Measurements from ENCODE around the gene PVR.
A peak's percentile ranks its signal among the peaks of the same experiment; 100 is the strongest.
"Not testable (repeated sequence)": the region's sequence is repeated elsewhere in the genome, so short reads cannot be mapped to it uniquely, and the experiment has no call there.

PVR gene

DNA sequence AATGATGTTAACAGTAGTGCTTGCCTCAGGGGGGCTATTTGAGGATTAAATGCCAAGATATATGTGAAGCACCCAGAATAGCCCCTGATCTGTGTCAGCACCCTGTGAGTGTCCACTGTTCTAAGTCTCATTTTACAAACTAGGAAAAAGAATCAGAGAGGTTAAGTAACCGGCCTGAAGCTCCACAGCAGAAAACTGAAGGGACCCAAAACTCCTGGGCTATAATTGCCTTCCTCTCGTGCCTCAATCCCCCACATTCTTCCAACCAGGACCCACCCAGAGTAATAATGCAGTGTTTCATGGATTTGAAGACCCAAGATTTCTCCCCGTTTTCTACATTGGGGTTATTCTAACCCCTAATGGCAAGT is 2.3 kb downstream of the PVR start:
- no peak for DNase-seq

DNA sequence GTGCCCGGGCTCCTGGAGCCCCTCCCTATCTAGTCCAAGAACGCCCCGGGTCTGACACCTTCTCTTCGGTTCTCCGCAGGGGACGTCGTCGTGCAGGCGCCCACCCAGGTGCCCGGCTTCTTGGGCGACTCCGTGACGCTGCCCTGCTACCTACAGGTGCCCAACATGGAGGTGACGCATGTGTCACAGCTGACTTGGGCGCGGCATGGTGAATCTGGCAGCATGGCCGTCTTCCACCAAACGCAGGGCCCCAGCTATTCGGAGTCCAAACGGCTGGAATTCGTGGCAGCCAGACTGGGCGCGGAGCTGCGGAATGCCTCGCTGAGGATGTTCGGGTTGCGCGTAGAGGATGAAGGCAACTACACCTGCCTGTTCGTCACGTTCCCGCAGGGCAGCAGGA is 3.4 kb downstream of the PVR start:
- no peak for DNase-seq

DNA sequence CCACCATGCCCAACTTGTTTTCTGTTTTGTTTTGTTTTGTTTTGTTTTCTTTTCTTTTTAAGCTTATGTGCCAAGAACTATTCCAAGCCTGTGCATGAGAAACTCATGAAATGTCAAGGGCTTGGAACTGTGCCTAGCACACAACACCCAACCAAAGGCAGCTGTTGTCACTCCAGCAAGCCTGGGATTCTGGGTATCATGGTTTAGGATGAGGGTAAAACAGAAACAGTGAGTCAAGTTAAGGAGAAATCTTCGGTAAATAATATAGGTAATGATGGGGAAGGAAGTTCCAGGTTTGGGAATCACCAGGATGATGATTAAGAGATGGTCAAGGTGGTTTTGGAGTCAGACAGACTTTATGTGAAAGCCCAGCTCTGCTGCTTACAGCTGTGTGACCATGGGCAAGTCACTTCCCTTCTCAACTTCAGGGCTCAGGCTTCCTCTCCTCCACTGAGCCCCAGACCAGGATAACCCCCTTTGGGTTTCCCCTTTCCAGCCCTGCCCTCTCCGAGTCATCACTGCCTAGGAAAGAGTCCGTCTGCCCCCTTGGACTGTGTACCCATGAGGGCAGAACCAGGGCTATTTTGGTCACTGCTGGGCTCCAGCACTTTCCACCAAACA is 5.0 kb downstream of the PVR start:
- no peak for DNase-seq

DNA sequence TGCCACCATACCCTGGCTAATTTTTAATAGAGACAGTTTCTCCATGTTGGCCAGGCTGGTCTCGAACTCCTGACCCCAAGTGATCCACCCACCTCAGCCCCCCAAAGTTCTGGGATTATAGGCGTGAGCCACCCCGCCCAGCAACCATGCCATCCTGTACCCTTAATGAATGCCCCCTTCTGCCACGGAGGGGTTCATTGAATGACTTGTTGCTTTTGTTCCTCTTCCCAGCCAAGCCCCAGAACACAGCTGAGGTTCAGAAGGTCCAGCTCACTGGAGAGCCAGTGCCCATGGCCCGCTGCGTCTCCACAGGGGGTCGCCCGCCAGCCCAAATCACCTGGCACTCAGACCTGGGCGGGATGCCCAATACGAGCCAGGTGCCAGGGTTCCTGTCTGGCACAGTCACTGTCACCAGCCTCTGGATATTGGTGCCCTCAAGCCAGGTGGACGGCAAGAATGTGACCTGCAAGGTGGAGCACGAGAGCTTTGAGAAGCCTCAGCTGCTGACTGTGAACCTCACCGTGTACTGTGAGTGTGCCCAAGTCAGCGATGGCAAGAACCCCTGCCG is 6.0 kb downstream of the PVR start:
- no peak for DNase-seq

DNA sequence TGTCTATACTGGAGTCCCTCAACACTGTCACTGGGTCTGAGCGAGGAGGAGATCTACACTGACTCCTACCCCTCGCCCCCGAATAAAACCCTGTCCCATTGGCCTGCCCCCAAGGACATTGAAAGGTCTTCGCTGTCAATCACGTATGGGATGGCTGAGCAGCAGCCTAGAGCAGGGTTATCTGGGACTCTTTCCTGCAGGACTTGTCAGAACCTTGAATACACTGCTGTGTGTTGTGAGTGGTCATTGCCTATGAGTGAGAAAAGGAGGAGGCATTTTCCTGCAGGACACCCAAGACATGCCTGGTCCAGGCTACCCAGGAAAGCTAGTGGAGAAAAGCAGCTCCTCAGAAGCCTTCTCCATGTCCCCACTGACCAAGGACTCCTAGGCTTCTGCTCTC is 9.6 kb downstream of the PVR start:
- DNase-seq, result no peak

DNA sequence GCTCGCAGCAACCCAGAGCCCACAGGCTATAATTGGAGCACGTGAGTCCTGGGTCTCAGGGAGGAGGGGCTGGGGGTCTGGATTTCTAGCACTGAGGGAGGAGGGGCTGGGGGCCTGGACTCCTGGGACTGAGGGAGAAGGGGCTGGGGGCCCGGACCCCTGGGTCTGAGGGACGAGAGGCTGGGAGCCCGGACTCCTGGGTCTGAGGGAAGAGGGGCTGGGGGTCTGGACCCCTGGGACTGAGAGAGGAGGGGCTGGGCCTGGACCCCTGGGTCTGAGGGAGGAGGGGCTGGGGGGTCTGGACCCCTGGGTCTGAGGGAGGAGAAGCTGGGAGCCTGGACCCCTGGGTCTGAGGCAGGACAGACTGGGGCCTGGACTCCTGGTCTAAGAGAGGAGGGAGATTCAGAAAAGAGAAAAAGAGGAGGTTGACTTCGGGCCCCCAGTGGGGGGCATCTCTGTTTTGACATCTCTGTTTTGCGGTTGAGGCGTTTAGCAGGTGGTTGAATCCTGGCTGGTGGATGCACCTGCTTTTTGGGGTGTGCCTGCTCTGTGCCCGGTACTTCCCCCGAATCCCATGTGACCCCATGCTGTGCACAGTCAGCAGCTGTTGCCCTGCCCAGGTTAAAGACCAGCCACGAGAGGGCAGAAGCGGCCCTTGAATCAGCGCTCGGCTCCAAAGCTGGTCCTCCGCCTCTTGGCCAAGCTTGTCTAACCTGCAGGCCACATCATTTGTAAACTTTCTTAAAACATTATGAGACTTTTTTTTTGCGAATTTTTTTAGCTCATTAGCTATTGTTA is 10.5 kb downstream of the PVR start:
- peak; percentile 80 for DNase-seq

DNA sequence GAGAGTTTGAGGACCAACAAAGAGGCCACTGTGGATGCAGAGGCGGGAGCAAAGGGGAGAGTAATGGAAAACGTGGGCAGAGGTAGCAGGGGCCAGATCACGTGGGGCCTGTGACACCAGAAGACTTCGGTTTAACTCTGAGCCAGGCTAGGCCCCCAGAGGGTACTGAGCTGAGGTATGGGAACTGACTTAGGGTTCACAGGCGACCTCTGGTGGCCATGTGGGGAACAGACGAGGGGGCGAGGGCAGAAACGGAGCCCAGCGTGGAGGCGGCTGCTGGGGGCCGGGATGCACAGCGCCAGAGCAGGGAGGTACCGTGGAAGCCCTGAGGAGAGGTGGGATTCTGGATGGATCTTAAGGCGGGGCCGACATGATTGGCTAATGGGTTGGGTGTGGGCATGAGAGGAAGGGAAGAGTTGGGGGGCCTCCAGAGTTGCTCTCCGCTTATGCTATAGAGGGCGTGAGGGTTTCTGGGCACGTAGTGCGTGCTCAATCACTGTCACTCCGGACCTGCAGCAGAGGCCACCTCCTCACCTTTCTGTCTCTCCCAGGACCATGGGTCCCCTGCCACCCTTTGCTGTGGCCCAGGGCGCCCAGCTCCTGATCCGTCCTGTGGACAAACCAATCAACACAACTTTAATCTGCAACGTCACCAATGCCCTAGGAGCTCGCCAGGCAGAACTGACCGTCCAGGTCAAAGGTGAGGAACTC is 13.7 kb downstream of the PVR start:
- peak; percentile 63 for DNase-seq

DNA sequence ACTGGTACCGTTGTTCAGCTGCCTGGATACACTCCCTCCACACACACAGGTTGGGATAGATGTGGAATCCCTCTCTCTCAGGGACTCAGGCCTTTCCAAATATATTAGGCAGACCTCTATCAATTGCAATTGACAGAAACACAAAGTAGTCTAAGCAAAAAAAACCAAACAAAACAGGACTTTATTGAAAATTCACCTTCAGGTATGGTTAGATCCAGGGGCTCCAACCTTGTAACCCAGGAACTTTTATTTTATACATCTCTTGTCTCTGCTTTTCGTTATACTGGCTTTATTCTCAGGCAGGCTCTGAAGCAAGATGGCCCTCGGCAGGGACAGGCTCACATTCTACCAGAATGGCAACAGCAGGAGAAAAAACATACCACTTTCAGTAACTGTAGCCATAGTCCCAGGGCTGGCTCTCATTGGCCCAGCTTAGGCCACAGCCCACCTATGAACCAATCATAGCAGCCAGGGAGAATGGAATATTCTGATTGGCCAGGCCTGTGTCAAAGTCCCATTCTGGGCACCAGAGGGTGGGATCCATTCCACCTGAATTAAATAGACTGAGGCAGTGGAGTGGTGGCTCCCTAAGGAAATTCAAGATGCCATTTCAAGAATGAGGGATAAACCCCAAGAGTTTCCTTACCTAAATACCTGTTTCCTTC is 14.5 kb downstream of the PVR start:
- no peak for DNase-seq

DNA sequence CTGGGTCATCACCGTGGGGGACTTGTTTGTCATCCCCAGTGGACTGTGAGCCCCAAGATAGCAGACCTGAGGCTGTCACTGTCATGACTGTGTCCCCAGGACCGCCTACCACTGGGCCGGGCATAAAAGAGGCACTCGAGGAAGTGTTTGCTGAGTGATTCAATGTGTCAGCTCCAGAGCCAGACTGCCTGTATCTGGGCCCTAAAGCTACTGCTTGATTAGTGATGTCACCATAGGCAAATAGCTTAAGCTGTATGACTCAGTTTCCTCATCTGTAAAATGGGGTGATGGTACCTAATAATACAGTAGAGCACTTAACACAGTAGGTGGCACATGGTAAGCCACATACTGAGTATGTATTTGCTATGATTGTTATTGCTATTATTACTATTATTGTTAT is 16.4 kb downstream of the PVR start:
- no peak for DNase-seq

DNA sequence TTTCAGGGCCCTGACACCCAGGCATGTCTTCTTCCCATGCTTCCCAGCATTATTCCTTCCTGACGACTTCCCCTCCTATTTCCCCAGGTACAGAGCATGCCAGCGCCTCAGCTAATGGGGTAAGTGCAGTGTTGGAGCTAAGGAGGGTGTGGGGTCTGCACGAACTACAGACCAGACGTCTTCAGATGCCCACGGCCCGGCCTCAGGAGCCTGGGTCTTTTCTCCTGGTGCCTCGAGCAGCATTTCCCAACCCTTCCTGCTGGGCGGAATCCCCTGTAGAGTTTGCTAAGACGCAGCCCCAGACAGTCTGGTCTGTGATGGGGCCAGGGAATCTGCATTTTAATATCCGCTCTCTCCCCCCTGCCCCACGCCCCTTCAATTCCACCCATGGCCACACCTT is 17.5 kb downstream of the PVR start:
- no peak for DNase-seq

DNA sequence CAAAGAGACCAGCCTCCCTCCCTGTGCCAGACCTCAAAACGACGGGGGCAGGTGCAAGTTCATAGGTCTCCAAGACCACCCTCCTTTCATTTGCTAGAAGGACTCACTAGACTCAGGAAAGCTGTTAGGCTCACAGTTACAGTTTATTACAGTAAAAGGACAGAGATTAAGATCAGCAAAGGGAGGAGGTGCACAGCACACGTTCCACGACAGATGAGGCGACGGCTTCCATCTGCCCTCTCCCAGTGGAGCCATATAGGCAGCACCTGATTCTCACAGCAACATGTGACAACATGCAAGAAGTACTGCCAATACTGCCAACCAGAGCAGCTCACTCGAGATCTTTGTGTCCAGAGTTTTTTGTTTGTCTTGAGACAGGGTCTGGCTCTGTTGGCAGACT is 18.2 kb downstream of the PVR start:
- no peak for DNase-seq

DNA sequence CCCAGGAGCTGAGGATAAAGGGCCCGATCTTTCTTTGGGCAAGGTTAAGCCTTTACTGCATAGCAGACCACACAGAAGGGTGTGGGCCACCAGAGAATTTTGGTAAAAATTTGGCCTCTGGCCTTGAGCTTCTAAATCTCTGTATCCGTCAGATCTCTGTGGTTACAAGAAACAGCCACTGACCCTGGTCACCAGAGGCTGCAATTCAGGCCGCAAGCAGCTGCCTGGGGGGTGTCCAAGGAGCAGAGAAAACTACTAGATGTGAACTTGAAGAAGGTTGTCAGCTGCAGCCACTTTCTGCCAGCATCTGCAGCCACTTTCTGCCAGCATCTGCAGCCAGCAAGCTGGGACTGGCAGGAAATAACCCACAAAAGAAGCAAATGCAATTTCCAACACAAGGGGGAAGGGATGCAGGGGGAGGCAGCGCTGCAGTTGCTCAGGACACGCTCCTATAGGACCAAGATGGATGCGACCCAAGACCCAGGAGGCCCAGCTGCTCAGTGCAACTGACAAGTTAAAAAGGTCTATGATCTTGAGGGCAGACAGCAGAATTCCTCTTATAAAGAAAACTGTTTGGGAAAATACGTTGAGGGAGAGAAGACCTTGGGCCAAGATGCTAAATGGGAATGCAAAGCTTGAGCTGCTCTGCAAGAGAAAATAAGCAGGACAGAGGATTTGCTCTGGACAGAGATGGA is 19.1 kb downstream of the PVR start:
- DNase-seq, result no peak

DNA sequence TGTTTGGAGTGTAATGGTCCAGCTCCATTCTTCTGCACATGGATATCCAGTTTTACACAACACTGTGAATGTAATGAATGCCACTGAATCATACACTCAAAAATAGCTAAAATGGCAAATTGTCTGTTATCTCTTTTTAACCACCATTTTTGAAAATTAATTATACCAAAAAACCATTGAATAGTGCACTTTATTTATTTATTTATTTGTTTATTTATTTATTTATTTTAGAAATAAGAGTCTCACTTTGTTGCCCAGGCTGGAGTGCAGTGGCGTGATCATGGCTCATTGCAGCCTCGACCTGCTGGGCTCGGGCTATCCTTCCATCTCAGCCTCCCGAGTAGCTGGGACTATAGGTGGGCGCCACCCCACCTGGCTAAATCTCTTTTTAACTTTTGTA is 20.3 kb downstream of the PVR start:
- no peak for DNase-seq

DNA sequence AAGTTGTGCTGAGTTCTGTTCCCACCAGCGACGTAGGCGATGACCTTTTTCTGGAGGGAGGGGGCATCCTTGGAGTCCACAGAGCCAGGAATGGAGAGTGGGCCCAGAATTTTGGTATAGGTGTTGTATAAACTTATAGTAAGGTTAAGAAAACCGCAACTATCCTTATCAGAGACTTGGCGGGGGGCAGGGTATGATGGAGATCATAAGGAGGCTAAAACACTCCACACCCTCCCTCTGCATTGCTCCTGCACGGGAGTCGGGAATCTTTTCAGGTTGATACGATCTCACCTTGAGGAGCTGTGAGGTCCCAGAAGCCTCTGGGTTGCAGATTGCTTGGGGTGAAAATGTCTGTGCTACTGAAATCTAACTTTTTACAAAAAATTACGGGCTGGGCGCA is 21.3 kb downstream of the PVR start:
- no peak for DNase-seq

DNA sequence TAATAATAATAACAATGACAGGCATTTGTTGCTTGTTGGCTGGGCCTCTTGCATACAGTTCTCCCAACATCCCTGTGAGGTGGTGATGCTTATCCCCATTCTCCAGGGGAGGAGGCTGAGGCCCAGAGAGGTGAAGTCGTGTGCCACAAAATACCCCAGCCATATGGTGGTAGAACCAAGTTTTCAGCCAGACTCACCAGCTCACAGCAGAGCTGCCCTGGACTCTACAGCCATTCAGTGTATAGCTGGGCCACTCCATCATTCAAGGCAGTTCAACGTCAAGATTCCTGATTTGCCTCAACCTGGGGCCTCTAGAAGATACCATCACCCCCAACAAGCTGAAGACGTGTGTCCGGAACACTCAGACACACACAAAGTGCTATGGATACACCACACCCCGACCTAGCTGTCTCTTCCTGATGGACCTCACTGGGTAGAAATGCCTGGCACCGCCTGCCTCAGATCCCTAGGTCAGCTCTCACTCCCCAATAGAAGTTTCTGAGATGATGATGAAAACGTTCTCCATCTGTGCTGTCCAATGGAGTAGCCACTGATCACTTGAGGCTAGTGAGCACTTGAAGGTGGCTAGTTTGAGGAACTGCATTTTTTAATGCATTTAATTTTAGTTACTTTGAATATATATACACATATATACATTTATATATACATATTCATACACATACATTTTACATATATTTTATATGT is 23.3 kb downstream of the PVR start:
- no peak for DNase-seq

DNA sequence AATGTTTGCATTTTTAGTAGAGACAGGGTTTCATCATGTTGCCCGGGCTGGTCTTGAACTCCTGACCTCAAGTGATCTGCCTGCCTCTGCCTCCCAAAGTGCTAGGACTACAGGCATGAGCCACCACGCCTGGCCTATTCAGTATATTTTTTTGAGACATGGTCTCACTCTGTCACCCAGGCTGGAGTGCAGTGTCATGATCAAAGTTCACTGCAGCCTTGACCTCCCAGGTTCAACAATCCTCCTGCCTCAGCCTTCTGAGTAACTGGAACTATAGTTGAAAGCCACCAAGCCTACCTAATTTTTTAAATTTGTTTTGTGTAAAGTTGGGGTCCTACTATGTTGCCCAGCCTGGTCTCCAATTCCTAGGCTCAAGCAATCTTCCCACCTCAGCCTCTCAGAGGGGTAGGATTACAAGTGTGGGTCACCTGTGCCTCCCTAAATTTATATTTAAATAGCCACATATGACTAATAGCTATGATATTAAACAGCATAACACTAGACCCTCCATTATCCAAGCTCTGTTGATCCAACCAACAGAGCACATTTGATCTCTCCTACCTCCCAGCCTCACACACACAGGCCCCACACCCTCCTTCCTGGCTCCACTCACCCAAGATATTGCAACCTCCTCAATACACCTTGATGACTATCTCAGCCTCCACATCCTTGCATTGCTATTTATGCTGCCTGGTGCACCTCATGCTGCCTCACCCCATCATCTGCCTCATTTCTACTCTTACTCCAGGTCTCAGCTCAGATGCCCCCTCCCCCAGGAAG is 25.5 kb downstream of the PVR start:
- no peak for DNase-seq

DNA sequence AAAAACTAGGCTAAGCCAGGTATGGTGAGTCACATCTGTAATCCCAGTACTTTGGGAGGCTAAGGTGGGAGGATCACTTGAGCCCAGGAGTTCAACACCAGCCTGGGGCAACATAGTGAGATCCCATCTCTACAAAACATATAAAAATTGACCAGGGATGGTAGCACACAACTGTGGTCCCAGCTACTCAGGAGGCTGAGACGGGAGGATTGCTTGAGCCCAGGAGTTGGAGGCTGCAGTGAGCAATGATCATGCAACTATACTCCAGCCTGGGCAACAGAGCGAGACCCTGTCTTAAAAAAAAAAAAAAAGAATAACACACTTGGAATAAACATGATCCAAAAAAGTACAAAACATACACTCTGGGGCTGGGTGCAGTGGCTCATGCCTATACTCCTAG is 26.3 kb downstream of the PVR start:
- not testable (repeated sequence) for DNase-seq

DNA sequence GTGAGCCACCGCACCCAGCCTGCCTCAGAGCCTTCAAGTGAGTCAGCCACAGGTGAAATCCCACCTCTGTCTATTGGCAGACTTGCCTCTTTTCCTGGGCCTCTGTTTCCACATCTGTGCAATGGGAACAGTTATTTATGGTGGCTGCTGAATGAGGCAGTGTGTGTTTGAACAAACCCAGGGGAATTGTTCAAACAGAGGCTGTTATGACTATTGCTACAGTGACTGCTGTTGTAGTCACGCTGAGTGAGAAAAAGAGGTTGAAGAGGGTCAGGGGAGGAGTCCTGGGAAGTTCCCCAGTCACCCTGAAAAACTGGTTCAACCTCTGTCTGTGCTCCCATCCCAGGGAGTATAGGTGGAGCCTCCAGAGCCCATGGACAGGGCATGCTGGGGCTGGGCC is 27.7 kb downstream of the PVR start, which contains the start of gene CEACAM19:
Gene CEACAM19 (plus strand): TSS at position 83 of the 400 bp plus-strand sequence. CDS start 450 bp downstream, outside the sequence.
- no peak for DNase-seq

DNA sequence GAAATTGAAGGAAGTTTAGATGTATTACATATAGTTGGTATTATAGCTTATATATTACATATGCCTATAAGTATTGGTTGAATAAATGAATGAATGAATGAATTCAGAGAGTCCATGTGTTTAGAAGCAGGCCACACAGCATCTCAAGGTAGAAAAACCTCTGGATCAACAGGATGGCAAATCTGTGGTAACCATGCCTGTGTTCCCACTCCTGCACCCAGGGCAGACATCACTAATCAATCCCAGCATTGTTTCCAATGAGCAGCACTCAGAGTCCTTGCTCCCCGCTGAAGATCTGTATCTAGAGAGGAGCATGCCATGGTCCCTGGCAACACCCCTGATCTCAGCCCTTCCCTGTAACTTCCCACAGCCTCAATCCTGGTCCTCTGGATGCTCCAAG is 28.5 kb downstream of the PVR start:
- DNase-seq, result no peak

DNA sequence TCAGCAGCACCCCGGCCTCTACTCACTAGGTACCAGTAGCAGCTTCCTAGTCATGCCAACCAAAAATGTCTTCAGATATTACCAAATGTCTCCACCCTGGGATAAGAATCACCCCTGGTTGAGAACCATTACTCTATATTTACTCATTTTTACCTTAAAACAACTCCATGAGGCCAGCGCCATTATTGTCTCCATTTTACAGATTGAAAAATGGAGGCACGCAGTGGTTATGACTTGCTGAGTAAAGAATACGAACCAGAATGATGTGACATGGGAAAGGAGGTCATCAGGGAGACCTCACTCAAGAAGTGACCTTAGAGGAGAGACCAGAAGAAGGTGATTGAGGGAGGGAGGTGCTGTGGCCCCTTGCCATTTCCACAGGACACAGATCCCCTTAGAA is 29.8 kb downstream of the PVR start:
- no peak for DNase-seq

DNA sequence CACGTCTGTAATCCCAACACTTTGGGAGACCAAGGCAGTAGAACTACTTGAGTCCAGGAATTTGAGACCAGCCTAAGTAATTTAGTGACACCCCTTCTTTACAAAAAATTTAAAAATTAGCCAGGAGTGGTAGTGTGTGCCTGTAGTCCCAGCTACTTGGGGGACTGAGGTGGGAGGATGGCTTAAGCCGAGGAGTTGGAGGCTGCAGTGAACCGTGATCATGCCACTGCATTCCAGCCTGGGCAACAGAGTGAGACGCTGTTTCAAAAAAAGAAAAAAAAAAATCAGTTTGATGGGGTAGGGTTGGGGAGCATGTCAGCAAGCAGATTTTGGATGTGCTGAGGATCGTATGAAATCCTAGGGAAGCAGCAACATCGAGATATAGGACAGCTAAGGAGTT is 31.8 kb downstream of the PVR start:
- no peak for DNase-seq
